NCI-H2227 (cell line): Measurements from ENCODE around the gene CTBP1.

ENCODE experiments used
- DNase-seq: peaks from one replicate; lab custom pipeline; 2025; ENCODE audit not compliant: unreplicated experiment; lab: John Stamatoyannopoulos, UW

The CTBP1 gene

DNA sequence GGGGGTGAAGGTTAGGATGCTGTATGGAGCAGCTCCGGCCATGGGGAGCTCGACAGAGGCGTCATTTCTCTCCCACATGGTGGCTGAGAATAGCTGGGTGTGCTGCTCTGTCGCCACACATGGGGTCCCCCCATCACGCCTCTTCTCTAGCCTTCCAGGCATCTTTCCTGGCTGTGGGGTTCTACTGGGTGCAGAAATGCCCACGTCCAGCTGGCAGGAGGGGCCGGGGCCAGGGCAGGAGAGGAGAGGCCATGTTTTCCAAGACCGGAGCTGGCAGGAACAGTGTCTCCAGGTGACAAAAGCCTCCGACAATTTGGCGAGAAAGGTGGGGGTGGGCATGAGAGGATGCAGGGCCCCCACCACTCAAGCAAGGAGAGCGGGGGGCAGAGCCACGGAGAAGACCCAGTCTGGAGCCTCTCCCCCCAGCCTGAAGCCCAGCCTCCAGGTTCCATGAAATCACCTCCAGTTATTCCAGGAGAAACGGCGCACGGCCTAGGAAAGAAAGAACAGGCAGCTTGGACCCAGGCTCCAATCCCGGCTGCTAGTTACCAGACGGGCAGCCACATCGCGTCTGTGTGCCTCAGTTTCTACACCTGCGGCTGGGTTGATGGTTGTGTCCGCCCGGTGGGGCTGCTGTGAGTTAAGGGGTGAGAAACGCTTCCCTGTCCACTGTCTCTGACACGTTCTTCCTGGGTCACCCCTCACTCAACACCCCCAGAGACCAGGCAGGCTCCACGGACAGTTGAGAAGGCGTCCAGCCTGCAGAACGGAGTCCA, 49.2 kb downstream of the CTBP1 start:
- DNase-seq = no peak

DNA sequence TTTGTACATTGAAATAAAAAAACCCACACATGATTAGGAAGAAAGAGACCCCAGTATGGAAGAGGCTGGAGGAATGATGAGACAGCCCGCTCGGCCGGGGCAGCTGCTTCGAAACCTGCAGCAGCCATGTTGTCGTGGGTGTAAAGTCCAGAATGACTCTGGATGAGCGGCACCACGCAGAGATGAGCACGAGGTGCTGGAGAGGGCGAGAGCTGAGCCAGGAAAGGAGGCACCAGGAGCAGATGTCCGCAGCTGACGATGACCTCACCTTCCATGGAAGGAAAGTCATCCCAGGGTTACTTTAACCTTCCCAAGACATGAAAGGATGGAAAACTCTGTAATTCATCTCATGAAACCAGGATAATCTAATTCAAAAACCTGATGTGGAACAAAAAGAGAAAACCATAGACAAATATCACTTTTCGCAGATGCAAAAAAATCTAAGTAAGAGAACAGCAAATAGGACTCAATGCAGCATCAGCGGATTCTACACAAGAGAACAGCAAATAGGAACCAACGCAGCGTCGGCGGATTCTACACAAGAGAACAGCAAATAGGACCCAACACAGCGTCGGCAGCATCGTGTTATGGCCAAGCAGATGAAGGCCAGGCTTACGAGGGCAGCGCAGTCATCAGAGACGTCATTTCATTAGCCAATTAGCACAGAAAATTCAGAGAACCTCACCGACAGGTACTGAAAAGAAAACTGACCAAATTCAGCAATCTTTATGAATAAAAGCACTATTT, 50.7 kb downstream of the CTBP1 start:
- no peak for DNase-seq

- no peak for DNase-seq
These were observed 52.3 kb downstream of the CTBP1 start for GRCh38 chr4:1196421-1197183.

DNA sequence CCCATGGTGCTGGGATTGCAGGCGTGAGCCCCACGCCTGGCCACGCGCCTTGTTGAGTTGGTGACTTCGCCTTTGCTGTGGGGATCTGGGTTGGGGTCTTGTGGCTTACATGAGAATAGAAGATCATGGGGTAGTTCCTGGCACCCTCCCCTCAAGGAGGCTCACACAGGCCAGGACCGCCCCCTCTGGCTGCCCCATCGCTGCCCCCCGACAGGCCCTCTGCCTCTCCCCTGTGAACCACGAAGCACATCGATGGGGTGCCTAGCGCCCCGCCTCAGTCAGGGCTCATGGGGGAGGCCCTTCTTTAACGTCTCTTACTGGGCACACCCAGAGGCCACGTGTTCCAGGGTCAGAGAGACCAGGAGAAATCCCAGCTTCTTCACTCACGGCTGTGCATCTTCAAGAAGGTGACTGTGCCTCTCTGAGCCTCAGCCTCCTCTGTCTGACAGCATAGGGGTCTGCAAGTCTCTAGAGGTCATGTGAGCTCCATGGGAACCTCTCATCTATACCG, 53.0 kb downstream of the CTBP1 start:
- no peak for DNase-seq

DNA sequence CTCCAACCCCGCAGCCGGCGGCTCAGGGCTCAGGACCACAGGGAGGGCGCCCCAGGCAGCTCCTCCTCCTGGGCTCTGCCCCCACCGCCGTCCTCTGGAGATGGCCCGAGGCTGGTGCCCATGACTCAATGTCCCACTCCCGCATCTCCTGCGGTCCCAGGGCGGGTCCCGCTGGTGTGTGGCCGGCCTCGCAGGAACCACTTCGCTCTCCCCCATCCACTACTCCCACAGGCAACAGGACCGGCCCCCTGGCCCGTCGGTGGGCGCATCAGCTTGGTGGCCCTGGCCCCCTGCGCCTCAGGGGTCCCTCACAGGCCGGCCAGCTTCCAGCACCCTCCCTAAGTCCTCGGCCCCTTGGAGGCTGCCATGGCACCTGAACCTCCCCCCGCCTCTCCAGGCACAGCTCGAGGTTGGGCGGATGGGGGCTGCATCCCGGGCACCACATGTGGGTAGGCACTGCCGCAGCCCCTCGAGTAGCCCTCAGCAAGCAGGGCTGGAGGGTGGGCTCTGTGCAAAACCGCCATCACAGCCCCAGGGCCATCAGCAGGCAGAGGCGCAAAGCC, 53.7 kb downstream of the CTBP1 start:
- DNase-seq = no peak

DNA sequence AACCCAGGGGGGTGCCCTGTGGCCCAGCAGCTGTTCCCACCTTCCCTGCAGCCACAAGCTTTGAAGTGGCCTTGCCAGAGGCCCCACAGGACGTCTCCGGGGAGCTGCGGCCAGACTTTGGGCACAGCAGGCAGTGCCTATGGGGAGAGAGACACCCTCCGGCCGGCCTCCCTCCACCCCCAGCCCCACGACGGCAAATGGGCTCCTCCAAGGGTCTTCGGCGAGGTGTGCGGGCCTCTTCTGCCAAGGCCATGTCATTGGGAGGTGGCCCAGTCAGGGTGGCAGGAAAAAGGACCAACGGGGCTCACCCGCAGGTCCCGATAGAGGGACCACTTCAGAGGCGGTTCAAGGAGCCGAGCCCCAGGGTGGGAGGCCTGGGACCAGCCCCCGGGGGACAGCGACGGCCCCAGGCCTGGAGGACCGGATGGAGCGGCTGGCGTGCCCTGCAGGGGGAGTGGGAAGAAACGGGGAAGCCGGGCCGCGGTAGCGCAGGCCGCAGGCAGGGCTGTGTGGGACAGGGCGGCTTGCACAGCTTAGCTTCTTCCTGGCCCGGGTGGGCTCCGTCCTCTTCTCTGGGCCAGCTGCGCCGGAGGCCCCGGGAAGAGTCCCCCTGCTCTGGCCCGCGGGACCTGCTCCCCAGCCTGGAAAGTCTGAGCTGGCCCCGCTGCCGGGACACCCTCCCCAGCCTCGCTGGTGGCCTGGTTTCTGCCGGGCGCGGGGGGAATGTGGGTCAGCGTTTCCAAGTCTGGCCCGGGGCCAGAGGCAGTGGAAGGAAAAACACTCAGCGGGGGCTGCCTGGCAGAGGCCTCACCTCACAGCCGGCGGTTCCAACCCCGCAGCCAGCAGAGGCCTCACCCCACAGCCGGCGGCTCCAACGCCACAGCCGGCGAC, 54.7 kb downstream of the CTBP1 start:
- DNase-seq = no peak

DNA sequence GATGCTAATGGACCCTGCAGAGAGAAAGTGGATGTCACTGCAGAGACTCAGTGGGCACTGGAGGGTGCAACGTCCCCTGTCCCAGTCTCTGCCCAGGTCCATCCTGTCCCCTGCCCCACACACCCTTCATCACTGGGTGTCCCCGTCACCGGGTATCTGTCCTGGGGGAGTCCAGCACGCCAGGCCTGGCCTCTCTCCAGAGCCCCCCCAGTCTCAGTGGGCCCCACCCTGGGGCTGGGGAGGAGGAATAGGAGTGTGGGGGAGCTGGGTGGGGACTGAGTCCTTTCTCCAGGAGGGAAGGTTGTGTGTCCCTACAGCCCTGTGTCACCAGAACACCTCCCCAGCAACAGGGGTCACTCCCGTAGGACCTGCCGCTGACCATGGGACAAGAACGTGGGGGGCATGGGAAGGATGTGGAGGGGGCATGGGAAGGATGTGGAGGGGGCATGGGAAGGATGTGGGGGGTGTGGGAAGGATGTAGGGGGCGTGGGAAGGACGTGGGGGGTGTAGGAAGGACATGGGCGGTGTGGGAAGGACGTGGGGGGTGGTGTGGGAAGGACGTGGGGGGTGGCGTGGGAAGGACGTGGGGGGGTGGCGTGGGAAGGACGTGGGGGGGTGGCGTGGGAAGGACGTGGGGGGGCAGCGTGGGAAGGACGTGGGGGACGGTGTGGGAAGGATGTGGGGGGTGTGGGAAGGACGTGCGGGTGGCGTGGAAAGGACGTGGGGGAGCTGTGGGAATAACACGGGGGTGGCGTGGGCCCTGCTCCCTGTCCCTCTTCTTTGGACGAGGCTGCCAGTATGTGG, 55.5 kb downstream of the CTBP1 start:
- no peak for DNase-seq

GRCh38 chr4:1192493-1193205, 56.3 kb downstream of the CTBP1 start:
- no peak for DNase-seq

DNA sequence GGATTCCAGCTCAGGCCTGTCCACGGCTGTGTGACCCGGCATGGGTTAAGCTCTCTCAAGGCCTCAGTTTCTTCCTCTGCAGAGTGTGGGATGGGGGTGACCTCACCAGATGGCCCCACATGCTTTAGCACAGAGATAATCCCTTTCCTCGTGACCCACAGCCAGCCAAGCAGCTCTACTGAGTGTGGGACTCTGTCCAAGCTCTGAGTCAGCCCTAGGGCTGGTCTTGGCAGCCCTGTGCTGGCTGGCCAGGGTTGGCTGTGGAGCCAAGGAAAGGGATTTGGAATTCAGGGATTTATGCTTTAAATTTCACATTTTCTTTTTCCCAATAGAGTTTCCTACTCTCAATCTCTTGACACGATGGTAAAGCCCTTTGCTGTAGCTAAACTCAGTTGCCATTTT, 56.8 kb downstream of the CTBP1 start:
- DNase-seq = no peak

GRCh38 chr4:1191621-1192020, 57.3 kb downstream of the CTBP1 start:
- no peak for DNase-seq

DNA sequence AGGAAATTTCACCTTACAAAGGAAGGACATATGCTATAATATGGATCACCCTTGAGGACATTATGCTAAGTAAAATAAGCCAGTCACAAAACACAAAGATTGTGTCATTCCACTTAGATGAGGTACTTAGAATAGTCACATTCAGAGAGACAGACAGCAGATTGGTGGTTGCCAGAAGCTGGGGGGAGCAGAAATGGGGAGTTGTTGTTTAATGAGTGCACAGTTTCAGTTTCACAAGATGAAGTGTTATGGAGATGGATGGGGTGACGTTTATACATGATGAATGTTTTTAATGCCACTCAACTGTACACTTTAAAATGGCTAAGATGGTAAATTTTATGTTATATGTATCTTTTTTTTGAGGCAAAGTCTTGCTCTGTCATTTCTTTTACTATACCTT, 61.7 kb downstream of the CTBP1 start:
- no peak for DNase-seq

DNA sequence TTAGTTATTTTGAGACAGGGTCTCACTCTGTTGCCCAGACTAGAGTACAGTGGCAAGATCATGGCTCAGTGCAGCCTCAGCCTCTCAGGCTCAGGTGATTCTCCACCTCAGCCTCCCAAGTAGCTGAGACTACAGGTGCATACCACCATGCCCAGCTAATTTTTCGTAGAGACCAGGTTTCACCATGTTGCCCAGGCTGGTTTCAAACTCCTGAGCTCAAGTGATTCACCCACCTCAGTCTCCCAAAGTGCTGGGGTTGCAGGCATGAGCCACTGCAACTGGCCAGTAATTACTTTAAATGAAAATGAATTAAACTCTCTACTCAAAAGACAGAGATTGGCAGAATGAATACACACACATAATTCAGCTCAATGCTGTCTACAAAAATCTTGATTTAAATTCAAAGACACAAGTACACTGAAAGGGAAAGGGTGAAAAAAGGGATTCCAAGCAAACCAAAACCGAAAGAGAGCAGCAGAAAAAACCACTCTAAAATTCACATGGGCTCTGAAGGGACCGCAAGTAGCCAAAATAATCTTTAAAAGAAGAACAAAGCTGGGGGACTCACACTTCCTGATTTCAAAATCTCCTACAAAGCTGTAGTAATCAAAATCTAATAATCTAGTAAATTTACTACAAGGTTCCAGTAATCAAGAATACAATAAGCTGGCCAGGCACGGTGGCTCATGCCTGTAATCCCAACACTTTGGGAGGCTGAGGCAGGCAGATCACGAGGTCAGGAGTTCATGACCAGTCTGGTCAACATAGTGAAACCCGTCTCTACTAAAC, 64.8 kb downstream of the CTBP1 start:
- no peak for DNase-seq

DNA sequence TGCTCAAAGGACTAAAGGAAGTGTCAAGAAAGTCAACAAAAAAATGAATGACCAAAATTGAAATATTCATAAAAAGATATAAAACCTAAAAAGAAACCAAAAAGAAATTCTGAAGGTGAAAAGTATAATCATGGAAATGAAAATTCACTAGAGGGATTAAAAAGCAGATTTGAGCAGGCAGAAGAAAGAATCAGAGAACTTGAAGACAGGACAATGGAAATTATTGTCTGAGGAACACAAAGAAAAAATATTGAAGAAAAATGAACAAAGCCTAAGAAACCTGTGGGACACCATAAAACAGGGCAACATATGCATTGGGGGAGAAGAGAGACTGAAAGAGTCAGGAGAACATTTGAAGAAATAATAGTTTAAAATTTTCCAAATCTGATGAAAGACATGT, 66.6 kb downstream of the CTBP1 start:
- DNase-seq = no peak

- no peak for DNase-seq
These were observed 68.3 kb downstream of the CTBP1 start for GRCh38 chr4:1180663-1181062.

DNA sequence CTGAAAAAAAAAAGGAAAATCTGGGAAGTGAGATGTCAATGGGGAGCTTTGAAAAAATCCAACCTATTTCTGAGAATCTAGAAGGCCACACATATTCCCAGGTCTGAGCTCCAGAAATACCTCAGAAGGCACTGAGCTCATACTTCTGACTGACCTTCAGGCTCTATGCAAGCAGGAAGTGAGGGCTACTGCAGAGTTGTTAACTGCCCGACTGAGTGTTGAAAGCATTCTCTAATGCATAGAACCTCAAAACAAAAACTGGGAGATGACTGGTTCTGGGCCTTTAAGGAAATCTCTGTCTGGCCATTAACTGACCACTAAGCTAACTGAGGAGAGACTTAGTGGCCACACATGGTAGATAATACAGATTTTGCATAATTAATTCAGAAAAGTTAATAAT, 69.0 kb downstream of the CTBP1 start:
- DNase-seq = no peak

DNA sequence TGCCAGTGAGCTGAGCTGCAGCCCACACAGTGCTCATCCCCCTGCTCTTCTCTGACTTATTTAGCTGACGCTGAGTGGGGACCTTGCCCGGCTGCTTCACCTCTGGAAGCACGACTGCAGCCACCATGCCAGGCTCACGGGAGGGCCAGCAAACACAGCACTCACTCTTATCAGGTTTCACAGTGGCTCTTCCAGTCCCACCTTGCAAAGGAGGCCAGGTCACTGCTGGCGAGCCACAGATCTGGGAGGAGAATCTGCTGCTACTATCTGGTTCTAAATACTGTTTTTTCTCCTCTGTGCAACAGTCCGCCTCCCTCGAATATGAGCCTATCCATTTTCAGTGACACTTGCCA, 69.9 kb downstream of the CTBP1 start:
- DNase-seq = no peak

GRCh38 chr4:1178300-1179088, 70.4 kb downstream of the CTBP1 start:
- no peak for DNase-seq
